IMR-90 (cell line): ENCODE results near the gene PRIMA1. TPM values are rescaled to one million over a fixed set of nuclear protein-coding genes. Genes with fewer than 3 reads are reported as not detected.

Experiments used
- ATAC-seq: fragments of 200-7000 bp; cut with Tn5 transposase; 2 replicates; pipeline ENCODE4 v1.9.1; 2020; ENCODE audit warnings: low read depth, mild to moderate bottlenecking, moderate library complexity
- BruUV-seq: library from RNA; stranded (reverse); fragments of 400-500 nt; replicated peaks from 2 replicates; lab custom pipeline; 2021; lab: Mats Ljungman, UMichigan
- CTCF ChIA-PET: fragments of 300-600 bp; formaldehyde crosslinking; extraction: SDS; loops from one replicate; lab custom pipeline; 2021; ENCODE audit warnings: antibody characterized with exemption; lab: Yijun Ruan, JAX
- POLR2A ChIA-PET: fragments of 300-600 bp; sonication (Branson Sonifier 250); formaldehyde crosslinking; loops from one replicate; lab custom pipeline; 2022; ENCODE audit warnings: antibody characterized with exemption; ENCODE audit not compliant: unreplicated experiment; lab: Charles Lee
- DNase-seq: peaks from one replicate; pipeline ENCODE4 v3.0.0; 2013
- H2AFZ ChIP-seq: replicated peaks from 2 replicates; pipeline ENCODE3; 2013; ENCODE audit warnings: low read length, mild to moderate bottlenecking; ENCODE audit not compliant: poor library complexity
- H2AK5ac ChIP-seq: 2 replicates; pipeline ENCODE4 v1.6.1; 2013; ENCODE audit warnings: low read depth, low read length, inconsistent platforms
- H2AK9ac ChIP-seq: replicated peaks from 2 replicates; pipeline ENCODE3; 2013; ENCODE audit warnings: mild to moderate bottlenecking, low read depth, low read length, moderate library complexity; ENCODE audit not compliant: poor library complexity
- H2BK120ac ChIP-seq: 2 replicates; pipeline ENCODE4 v1.6.1; 2013; ENCODE audit warnings: low read depth, low read length, inconsistent platforms
- H2BK15ac ChIP-seq: 3 replicates; pipeline ENCODE4 v1.6.1; 2013; ENCODE audit warnings: low read depth, low read length, inconsistent platforms
- H2BK20ac ChIP-seq: 2 replicates; pipeline ENCODE4 v1.6.1; 2013; ENCODE audit warnings: low read depth, mild to moderate bottlenecking, inconsistent platforms, low read length, moderate library complexity
- H2BK5ac ChIP-seq: 2 replicates; pipeline ENCODE4 v1.6.1; 2013; ENCODE audit warnings: mild to moderate bottlenecking, low read depth, low read length, inconsistent platforms; ENCODE audit not compliant: poor library complexity, severe bottlenecking
- H3K14ac ChIP-seq: replicated peaks from 2 replicates; pipeline ENCODE4 v1.6.1; 2013; ENCODE audit warnings: low read depth, low read length, inconsistent platforms
- H3K18ac ChIP-seq: 2 replicates; pipeline ENCODE4 v1.6.1; 2013; ENCODE audit warnings: low read depth, low read length, control low read depth
- H3K23ac ChIP-seq: 2 replicates; pipeline ENCODE4 v1.6.1; 2013; ENCODE audit warnings: low read depth, low read length, inconsistent platforms
- H3K27ac ChIP-seq: 2 replicates; pipeline ENCODE4 v1.5.1; 2013; ENCODE audit warnings: mild to moderate bottlenecking, control low read depth, low read length; ENCODE audit not compliant: insufficient read depth
- H3K27me3 ChIP-seq: 2 replicates; pipeline ENCODE4 v1.6.1; 2013; ENCODE audit warnings: low read length; ENCODE audit not compliant: control insufficient read depth, insufficient read depth
- H3K36me3 ChIP-seq: 2 replicates; pipeline ENCODE4 v1.6.1; 2013; ENCODE audit warnings: low read length, mixed read lengths; ENCODE audit not compliant: control insufficient read depth, insufficient read depth
- H3K4ac ChIP-seq: 2 replicates; pipeline ENCODE4 v1.6.1; 2013; ENCODE audit warnings: low read depth, low read length, inconsistent platforms
- H3K4me1 ChIP-seq: 2 replicates; pipeline ENCODE4 v1.6.1; 2013; ENCODE audit warnings: low read length, mixed read lengths; ENCODE audit not compliant: control insufficient read depth, insufficient read depth
- H3K4me2 ChIP-seq: 2 replicates; pipeline ENCODE4 v1.6.1; 2013; ENCODE audit warnings: low read depth, mild to moderate bottlenecking, control low read depth, low read length, moderate library complexity
- H3K4me3 ChIP-seq: 2 replicates; pipeline ENCODE4 v1.5.1; 2013; ENCODE audit warnings: low read depth, mild to moderate bottlenecking, control low read depth, low read length, moderate library complexity; ENCODE audit not compliant: insufficient read depth
- H3K56ac ChIP-seq: 2 replicates; pipeline ENCODE4 v1.6.1; 2013; ENCODE audit warnings: low read length, inconsistent platforms; ENCODE audit not compliant: insufficient read depth; ENCODE audit errors: extremely low read depth
- H3K79me1 ChIP-seq, 2 experiments: 2 replicates each; pipeline ENCODE4 v1.6.1; 2013; ENCODE audit warnings: low read length in 2 of 2, inconsistent platforms in 1 of 2, low read depth in 1 of 2
- H3K9ac ChIP-seq: 2 replicates; pipeline ENCODE4 v1.6.1; 2013; ENCODE audit warnings: low read depth, low read length, control low read depth
- H3K9me1 ChIP-seq: 2 replicates; pipeline ENCODE4 v1.6.1; 2013; ENCODE audit warnings: low read length, inconsistent platforms; ENCODE audit not compliant: insufficient read depth
- H3K9me3 ChIP-seq: 2 replicates; pipeline ENCODE4 v1.6.1; 2013; ENCODE audit warnings: low read length; ENCODE audit not compliant: control insufficient read depth, insufficient read depth
- H4K20me1 ChIP-seq: 2 replicates; pipeline ENCODE4 v1.6.1; 2013; ENCODE audit warnings: low read length, inconsistent platforms; ENCODE audit not compliant: insufficient read depth
- H4K5ac ChIP-seq: 2 replicates; pipeline ENCODE4 v1.6.1; 2013; ENCODE audit warnings: mild to moderate bottlenecking, low read depth, low read length, control low read depth
- H4K8ac ChIP-seq, 2 experiments: 2 replicates each; pipeline ENCODE4 v1.6.1; 2013; ENCODE audit warnings: low read depth in 2 of 2, low read length in 2 of 2, control low read depth in 1 of 2, inconsistent platforms in 1 of 2
- H4K91ac ChIP-seq: 2 replicates; pipeline ENCODE4 v1.6.1; 2013; ENCODE audit warnings: low read depth, low read length, inconsistent platforms; ENCODE audit not compliant: insufficient read depth
- BHLHE40 ChIP-seq: fragments of 150-350 bp; IDR thresholded peaks from 2 replicates; pipeline ENCODE4 v1.6.1; 2016; ENCODE audit warnings: mild to moderate bottlenecking, low read depth, low read length
- CEBPB ChIP-seq: IDR thresholded peaks from 2 replicates; pipeline ENCODE4 v1.6.1; 2012; ENCODE audit warnings: low read depth, low read length, improper control_type of control experiment
- CHD1 ChIP-seq: IDR thresholded peaks from 2 replicates; pipeline ENCODE4 v1.6.1; 2012; ENCODE audit warnings: low read depth, low read length, improper control_type of control experiment
- CTCF ChIP-seq: conservative IDR thresholded peaks from 2 replicates; pipeline ENCODE4 v1.5.1; 2012; ENCODE audit warnings: mild to moderate bottlenecking, low read depth, low read length, improper control_type of control experiment
- ELK1 ChIP-seq: fragments of 150-350 bp; IDR thresholded peaks from 2 replicates; pipeline ENCODE4 v1.6.1; 2016; ENCODE audit warnings: low read depth, mild to moderate bottlenecking, low read length, moderate library complexity, borderline replicate concordance
- FOS ChIP-seq: fragments of 150-350 bp; IDR thresholded peaks from 2 replicates; pipeline ENCODE4 v1.6.1; 2016; ENCODE audit warnings: low read depth, low read length
- MAFK ChIP-seq: IDR thresholded peaks from 2 replicates; pipeline ENCODE4 v1.6.1; 2012; ENCODE audit warnings: low read depth, low read length, improper control_type of control experiment
- MAZ ChIP-seq: IDR thresholded peaks from 2 replicates; pipeline ENCODE4 v1.6.1; 2012; ENCODE audit warnings: low read depth, mild to moderate bottlenecking, low read length, improper control_type of control experiment, moderate library complexity, borderline replicate concordance
- MXI1 ChIP-seq: IDR thresholded peaks from 2 replicates; pipeline ENCODE4 v1.6.1; 2012; ENCODE audit warnings: low read depth, mild to moderate bottlenecking, low read length, moderate library complexity, borderline replicate concordance
- NFE2L2 ChIP-seq: fragments of 150-350 bp; IDR thresholded peaks from 2 replicates; pipeline ENCODE4 v1.6.1; 2016; ENCODE audit warnings: low read depth, mild to moderate bottlenecking, low read length
- POLR2A ChIP-seq: IDR thresholded peaks from 2 replicates; pipeline ENCODE4 v1.6.1; 2012; ENCODE audit warnings: mild to moderate bottlenecking, low read depth, low read length
- RAD21 ChIP-seq: IDR thresholded peaks from 2 replicates; pipeline ENCODE4 v1.6.1; 2012; ENCODE audit warnings: low read length, improper control_type of control experiment
- RCOR1 ChIP-seq: IDR thresholded peaks from 2 replicates; pipeline ENCODE4 v1.6.1; 2012; ENCODE audit warnings: mild to moderate bottlenecking, low read length, improper control_type of control experiment; ENCODE audit not compliant: insufficient replicate concordance
- RFX5 ChIP-seq: IDR thresholded peaks from 2 replicates; pipeline ENCODE4 v1.8.0; 2012; ENCODE audit warnings: low read depth, mild to moderate bottlenecking, low read length, moderate library complexity
- SMC3 ChIP-seq: fragments of 150-350 bp; IDR thresholded peaks from 2 replicates; pipeline ENCODE4 v1.6.1; 2016; ENCODE audit warnings: low read depth, mild to moderate bottlenecking, antibody characterized with exemption, low read length, moderate library complexity
- USF2 ChIP-seq: fragments of 150-350 bp; IDR thresholded peaks from 2 replicates; pipeline ENCODE4 v1.6.1; 2017; ENCODE audit warnings: mild to moderate bottlenecking, antibody characterized with exemption, low read length, low read depth
- WGBS, 2 experiments: methylation state at CpG; one replicate each; pipeline versions ENCODE4 v1.1.5 to v1.1.7; 2013; ENCODE audit warnings: missing lambda C conversion rate in 2 of 2; ENCODE audit not compliant: insufficient read length in 1 of 2; ENCODE audit errors: extremely low coverage in 2 of 2; 5-methylcytosine and 5-hydroxymethylcytosine counted together
- dilution Hi-C: fragments of 300-500 bp; cut with HindIII; formaldehyde crosslinking; loops from one replicate; pipeline ENCODE4 v1.14.3; 2018; ENCODE audit warnings: low sequenced_read_pairs; ENCODE audit not compliant: unreplicated experiment
- in situ Hi-C: fragments of 300-500 bp; cut with MboI; formaldehyde crosslinking; loops from 3 replicates; pipeline ENCODE4 v1.14.3; 2019; ENCODE audit warnings: low sequenced_read_pairs, inconsistent platforms, mixed read lengths
- intact Hi-C: fragments of 100-400 bp; cut with micrococcal nuclease; formaldehyde crosslinking; loops from 2 replicates; pipeline ENCODE4 v1.10.0; 2022
- polyA plus RNA-seq, 3 experiments: library from polyadenylated mRNA; depleted of rRNA; stranded (reverse); fragments of >200 nt; gene quantifications; 2 replicates each; pipeline ENCODE4 v1.2.3, GENCODE V29; 2012; ENCODE audit warnings: low replicate concordance in 1 of 3
- total RNA-seq: library from RNA; depleted of rRNA; stranded (reverse); fragments of >200 nt; gene quantifications from 2 replicates; pipeline ENCODE4 v1.2.3, GENCODE V29; 2012

Gene PRIMA1
- total and polyA plus RNA-seq, 2 of the 4 experiments (the other 2 are of a cell fraction) = not detected

- Histone ChIP-seq H2BK20ac (no peak overlapping the region), H4K8ac (no peak overlapping the region), H3K18ac (no peak overlapping the region), H3K36me3 (no peaks in the 10 kb centered on the region), H2BK120ac (no peak overlapping the region), H3K4ac (no peak overlapping the region), H3K23ac (no peak overlapping the region), H3K27ac (no peak overlapping the region), H3K9ac (no peak overlapping the region), H2BK15ac (no peak overlapping the region), H3K4me2 (no peak overlapping the region), H3K9me3 (peaks cover 6% of the 10 kb centered on the region), H4K5ac (no peak overlapping the region), H3K27me3 (no peaks in the 10 kb centered on the region), H2BK5ac (no peak overlapping the region), H3K9me1 (no peaks in the 10 kb centered on the region), H4K91ac (no peak overlapping the region), H3K79me1 (no peaks in the 10 kb centered on the region), H2AK9ac (no peak overlapping the region), H3K14ac (no peak overlapping the region), H3K56ac (no peak overlapping the region), H3K4me3 (no peak overlapping the region), H3K4me1 (no peaks in the 10 kb centered on the region), H2AK5ac (no peak overlapping the region), H2AFZ (no peak overlapping the region), H4K20me1 (no peaks in the 10 kb centered on the region)
- POLR2A ChIA-PET = no interaction called here
- ATAC-seq = no peak
- CTCF ChIA-PET = no interaction called here
- in situ Hi-C loops (no loop called here), intact Hi-C loops (no loop called here), dilution Hi-C loops (no loop called here)
- WGBS, 2 experiments = 35% methylated on average over 4 of the region's 8 CpGs; no CpG with 5 or more reads in 1 of the 2 experiments
- TF ChIP-seq USF2 (no peak), NFE2L2 (no peak), MXI1 (no peak), SMC3 (no peak), CEBPB (no peak), MAZ (no peak), FOS (no peak), RFX5 (no peak), MAFK (no peak), BHLHE40 (no peak), RCOR1 (no peak), ELK1 (no peak), CTCF (no peak), RAD21 (no peak), CHD1 (no peak), POLR2A (no peak)
- no peak for DNase-seq
- BruUV-seq = no TSS peak
Observed at GRCh38 chr14:93742761-93743160, 45.5 kb downstream of the PRIMA1 start.
